Esophagus muscularis mucosa (tissue), 4 donors: ENCODE data around the gene PARD6B.

ENCODE experiments used
- CTCF ChIP-seq, 3 experiments: fragments of 200-600 bp in 2 of 3; fragments of 450-650 bp in 1 of 3; sonication (generic) in 2 of 3; IDR thresholded peaks; one replicate each; pipeline ENCODE4 v1.5.1; 2017 to 2019; ENCODE audit warnings: antibody characterized with exemption in 3 of 3, mild to moderate bottlenecking in 2 of 3, moderate library complexity in 1 of 3
- EP300 ChIP-seq: sonication (generic); formaldehyde crosslinking; IDR thresholded peaks from one replicate; pipeline ENCODE4 v1.6.1; 2017; ENCODE audit warnings: antibody characterized with exemption
- POLR2A ChIP-seq: fragments of 450-650 bp; IDR thresholded peaks from one replicate; pipeline ENCODE4 v1.6.1; 2017; ENCODE audit warnings: antibody characterized with exemption, moderate library complexity, mild to moderate bottlenecking, low read depth
- POLR2AphosphoS5 ChIP-seq, 2 donors: sonication (generic); formaldehyde crosslinking; IDR thresholded peaks; one replicate each; pipeline ENCODE4 v1.6.1; 2017; ENCODE audit warnings: antibody characterized with exemption in 2 of 2

GRCh38 chr20:50722424-50723155 lies 8.8 kb upstream of the PARD6B start:
- TF ChIP-seq CTCF (IDR thresholded peaks at IDR 0.05) (no peak), POLR2AphosphoS5 (IDR thresholded peaks at IDR 0.05) (no peak), POLR2A (no peak), EP300 (no peak)
